ENCODE measurements around the gene ZNF628.

Gene ZNF628

DNA sequence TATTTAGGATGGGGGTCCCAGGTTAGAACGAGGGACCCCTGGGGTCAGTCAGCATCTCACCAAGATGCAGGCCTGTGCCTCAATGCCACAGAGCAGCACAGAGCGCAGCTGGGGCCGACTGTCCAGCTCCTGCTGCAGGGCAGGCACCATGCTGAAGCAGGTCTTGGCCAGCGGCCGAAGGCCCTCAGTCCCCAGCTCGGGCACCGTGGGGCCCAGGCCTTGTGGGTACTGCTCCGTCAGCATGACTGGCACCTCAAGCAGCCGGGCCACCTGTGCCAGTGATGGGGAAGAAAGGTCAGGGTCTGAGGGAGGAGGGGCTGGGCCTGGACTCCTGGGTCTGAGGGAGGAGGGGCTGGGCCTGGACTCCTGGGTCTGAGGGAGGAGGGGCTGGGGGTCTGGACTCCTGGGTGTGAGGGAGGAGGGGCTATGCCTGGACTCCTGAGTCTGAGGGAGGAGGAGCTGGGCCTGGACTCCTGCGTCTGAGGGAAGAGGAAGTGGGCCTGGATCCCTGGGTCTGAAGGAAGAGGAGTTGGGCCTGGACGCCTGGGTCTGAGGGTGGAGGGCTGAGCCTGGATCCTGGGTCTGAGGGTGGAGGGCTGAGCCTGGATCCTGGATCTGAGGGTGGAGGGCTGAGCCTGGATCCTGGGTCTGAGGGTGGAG lies 20.7 kb upstream of the ZNF628 start:
- Histone ChIP-seq H3K79me2 (ENCODE audit: control insufficient read depth, low read length) (peaks cover 10% of the 10 kb centered on the region), H3K4me1 (ENCODE audit: control insufficient read depth, low read length) (peaks cover 5% of the 10 kb centered on the region), H3K4me3 (ENCODE audit: low read length) (no peak overlapping the region), H4K20me1 (ENCODE audit: control insufficient read depth, insufficient read depth, low read depth, low read length) (0 out of 2 replicates have a peak, but pooled peaks cover 2% of the 10 kb centered on the region), H3K36me3 (ENCODE audit: control insufficient read depth, low read length) (no peaks in the 10 kb centered on the region), H3F3A (ENCODE audit: control insufficient read depth, insufficient read depth) (peaks cover 9% of the 10 kb centered on the region), H3K4me2 (ENCODE audit: low read length) (no peak overlapping the region), H3K9me2 (replicated peaks; ENCODE audit: control insufficient read depth, low read length) (no peaks in the 10 kb centered on the region), H3K27me3 (ENCODE audit: control insufficient read depth, low read length) (peaks cover 9% of the 10 kb centered on the region), H3K27ac (ENCODE audit: low read depth, low read length) (no peak overlapping the region), H3K9me3 (ENCODE audit: control insufficient read depth, insufficient read depth, low read length) (no peaks in the 10 kb centered on the region)
- TF ChIP-seq, protein P1, sequence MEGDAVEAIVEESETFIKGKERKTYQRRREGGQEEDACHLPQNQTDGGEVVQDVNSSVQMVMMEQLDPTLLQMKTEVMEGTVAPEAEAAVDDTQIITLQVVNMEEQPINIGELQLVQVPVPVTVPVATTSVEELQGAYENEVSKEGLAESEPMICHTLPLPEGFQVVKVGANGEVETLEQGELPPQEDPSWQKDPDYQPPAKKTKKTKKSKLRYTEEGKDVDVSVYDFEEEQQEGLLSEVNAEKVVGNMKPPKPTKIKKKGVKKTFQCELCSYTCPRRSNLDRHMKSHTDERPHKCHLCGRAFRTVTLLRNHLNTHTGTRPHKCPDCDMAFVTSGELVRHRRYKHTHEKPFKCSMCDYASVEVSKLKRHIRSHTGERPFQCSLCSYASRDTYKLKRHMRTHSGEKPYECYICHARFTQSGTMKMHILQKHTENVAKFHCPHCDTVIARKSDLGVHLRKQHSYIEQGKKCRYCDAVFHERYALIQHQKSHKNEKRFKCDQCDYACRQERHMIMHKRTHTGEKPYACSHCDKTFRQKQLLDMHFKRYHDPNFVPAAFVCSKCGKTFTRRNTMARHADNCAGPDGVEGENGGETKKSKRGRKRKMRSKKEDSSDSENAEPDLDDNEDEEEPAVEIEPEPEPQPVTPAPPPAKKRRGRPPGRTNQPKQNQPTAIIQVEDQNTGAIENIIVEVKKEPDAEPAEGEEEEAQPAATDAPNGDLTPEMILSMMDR (IDR thresholded peaks at IDR 0.05; ENCODE audit: low read depth, low read length, poor library complexity, severe bottlenecking): no peak
- TF ChIP-seq EZH2phosphoT487 (IDR thresholded peaks at IDR 0.05; ENCODE audit: borderline replicate concordance, low read length): no peak

DNA sequence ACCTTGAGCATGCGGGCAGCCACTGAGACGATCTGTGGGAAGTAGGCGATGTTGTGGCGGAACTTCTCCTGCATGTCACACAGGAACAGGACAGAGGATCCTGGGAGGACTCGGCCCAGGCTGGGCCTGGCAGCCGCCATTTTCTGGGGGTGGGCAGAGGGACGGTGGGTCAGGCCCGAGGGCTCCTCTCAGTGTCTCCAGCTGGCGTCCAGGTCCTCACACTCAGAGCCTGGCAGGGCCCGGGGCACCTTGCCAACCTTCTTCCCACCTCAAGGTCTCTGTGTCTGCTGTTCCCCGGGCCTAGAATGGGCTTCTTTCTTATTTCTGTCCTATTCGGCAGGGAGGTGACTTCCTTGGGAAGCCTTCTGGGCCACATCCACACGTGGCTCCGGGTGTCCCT lies 20.1 kb upstream of the ZNF628 start:
- Histone ChIP-seq H4K20me1 (ENCODE audit: control insufficient read depth, insufficient read depth, low read depth, low read length) (0 out of 2 replicates have a peak, but pooled peaks cover 3% of the 10 kb centered on the region), H3K4me1 (ENCODE audit: control insufficient read depth, low read length) (peaks cover 11% of the 10 kb centered on the region), H3K9me2 (replicated peaks; ENCODE audit: control insufficient read depth, low read length) (no peaks in the 10 kb centered on the region), H3K27me3 (ENCODE audit: control insufficient read depth, low read length) (peaks cover 8% of the 10 kb centered on the region), H3K27ac (ENCODE audit: low read depth, low read length) (no peak overlapping the region), H3K4me2 (ENCODE audit: low read length) (no peak overlapping the region), H3K9me3 (ENCODE audit: control insufficient read depth, insufficient read depth, low read length) (no peaks in the 10 kb centered on the region), H3F3A (ENCODE audit: control insufficient read depth, insufficient read depth) (peaks cover 11% of the 10 kb centered on the region), H3K79me2 (ENCODE audit: control insufficient read depth, low read length) (peaks cover 16% of the 10 kb centered on the region), H3K36me3 (ENCODE audit: control insufficient read depth, low read length) (no peaks in the 10 kb centered on the region), H3K4me3 (ENCODE audit: low read length) (no peak overlapping the region)
- TF ChIP-seq, protein P1 (IDR thresholded peaks at IDR 0.05; ENCODE audit: low read depth, low read length, poor library complexity, severe bottlenecking): no peak
- TF ChIP-seq EZH2phosphoT487 (IDR thresholded peaks at IDR 0.05; ENCODE audit: borderline replicate concordance, low read length): no peak

DNA sequence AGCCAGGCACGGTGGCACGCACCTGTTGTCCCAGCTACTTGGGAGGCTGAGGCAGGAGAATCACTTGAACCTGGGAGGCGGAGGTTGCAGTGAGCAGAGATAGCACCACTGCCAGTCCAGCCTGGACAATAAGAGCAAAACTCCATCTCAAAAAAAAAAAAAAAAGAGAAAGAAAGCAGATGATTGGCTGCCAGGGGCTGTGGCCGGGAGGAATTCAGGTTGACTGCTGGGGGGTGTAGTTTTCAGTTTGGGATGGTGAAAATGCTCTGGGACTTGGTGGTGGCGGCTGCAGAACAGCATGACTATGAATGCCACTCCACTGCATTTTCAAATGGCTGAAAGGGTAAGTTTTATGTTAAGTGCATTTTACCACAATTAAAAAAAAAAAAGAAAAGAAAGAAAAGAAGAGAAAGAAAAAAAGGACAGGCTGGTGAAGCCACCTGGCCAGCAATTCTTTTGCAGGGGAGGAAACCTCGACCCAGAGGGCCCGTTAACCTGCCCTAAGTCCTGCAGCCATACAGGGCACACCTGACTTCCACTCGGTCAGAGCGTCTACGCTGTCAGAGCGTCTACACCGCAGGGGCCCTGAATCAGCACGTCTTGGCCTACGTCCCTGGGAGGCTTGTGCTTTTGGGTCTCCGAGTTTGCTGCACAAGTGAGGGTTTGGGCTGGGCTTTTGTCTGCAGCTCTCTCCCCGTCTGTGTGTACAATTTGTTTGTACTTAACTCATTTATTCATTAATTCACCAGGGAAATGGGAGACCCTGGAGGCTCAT lies 18.5 kb upstream of the ZNF628 start:
- Histone ChIP-seq H3K36me3 (ENCODE audit: control insufficient read depth, low read length) (no peaks in the 10 kb centered on the region), H3K79me2 (ENCODE audit: control insufficient read depth, low read length) (peaks cover 16% of the 10 kb centered on the region), H3K27me3 (ENCODE audit: control insufficient read depth, low read length) (no peaks in the 10 kb centered on the region), H3K9me3 (ENCODE audit: control insufficient read depth, insufficient read depth, low read length) (no peaks in the 10 kb centered on the region), H3F3A (ENCODE audit: control insufficient read depth, insufficient read depth) (peaks cover 11% of the 10 kb centered on the region), H3K27ac (ENCODE audit: low read depth, low read length) (no peak overlapping the region), H3K9me2 (replicated peaks; ENCODE audit: control insufficient read depth, low read length) (no peaks in the 10 kb centered on the region), H4K20me1 (ENCODE audit: control insufficient read depth, insufficient read depth, low read depth, low read length) (0 out of 2 replicates have a peak, but pooled peaks cover 3% of the 10 kb centered on the region), H3K4me2 (ENCODE audit: low read length) (no peak overlapping the region), H3K4me3 (ENCODE audit: low read length) (no peak overlapping the region), H3K4me1 (ENCODE audit: control insufficient read depth, low read length) (peaks cover 18% of the 10 kb centered on the region)
- TF ChIP-seq EZH2phosphoT487 (IDR thresholded peaks at IDR 0.05; ENCODE audit: borderline replicate concordance, low read length): no peak
- TF ChIP-seq, protein P1 (IDR thresholded peaks at IDR 0.05; ENCODE audit: low read depth, low read length, poor library complexity, severe bottlenecking): no peak

Data from DOHH2 (cell line).